Measurements from ENCODE around the gene KREMEN2.
A peak's percentile ranks its signal among the peaks of the same experiment; 100 is the strongest.

Gene KREMEN2

DNA sequence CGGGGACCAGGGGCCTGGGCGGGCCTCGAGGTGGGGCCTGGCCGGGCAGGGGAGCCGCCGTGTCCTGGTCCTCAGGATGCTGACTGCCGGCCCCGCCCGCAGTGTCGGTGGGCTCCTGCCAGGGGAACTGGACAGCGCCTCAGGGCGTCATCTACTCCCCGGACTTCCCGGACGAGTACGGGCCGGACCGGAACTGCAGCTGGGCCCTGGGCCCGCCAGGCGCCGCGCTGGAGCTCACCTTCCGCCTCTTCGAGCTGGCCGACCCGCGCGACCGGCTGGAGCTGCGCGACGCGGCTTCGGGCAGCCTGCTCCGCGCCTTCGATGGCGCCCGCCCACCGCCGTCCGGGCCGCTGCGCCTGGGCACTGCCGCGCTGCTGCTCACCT, 2.7 kb downstream of the KREMEN2 start:
- DNase-seq = peak; percentile 18

- no peak for DNase-seq
These were observed 3.1 kb downstream of the KREMEN2 start for GRCh38 chr16:2967211-2967631.

- no peak for DNase-seq
These were observed 3.7 kb downstream of the KREMEN2 start for GRCh38 chr16:2967721-2968161.

- peak; percentile 42 for DNase-seq
These were observed 4.3 kb downstream of the KREMEN2 start for GRCh38 chr16:2968368-2968737.

DNA sequence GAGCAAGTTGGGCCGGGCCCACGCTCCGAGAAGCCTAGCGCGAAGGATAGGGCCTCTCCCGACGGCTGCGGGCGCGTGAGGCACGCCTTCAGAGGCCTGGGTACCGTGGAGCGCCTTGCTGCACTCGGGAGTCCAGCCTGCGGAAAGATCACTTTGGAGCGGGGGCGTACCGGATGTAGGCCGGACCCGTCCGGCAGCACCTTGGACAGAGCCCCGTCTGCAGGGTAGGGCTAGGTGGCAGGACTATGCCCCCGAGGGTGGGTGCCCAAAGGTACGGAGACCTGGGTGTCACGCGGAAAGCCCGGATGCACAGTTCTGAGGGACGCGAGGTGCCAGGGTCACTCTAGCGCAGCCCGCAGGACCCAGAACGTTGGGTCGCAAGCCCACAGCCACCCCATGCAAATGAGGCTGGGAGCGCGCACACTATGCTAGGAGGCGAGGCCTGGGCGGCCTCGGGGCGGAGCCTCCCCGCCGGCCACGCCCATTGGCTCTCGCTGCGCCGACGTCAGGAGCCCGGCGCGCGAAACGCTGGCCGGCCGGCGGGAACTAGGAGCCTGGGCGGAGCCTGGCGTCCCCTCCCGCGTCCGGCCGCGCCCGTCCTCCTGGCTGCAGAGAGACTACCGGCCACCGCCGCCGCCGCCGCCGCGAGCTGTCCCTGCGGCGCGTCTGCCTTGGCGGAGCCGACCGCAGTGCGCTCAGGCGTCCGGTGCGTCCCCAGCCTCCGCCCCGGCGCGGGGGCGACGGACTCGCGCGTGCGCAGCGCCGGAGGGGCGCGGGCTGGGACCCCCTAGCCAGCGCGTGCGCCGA, 4.9 kb downstream of the KREMEN2 start, which contains the start of gene PAQR4:
TSS of gene PAQR4 (plus strand) at position 611 of the 807 bp plus-strand sequence. CDS start 327 bp downstream, outside the sequence.
- DNase-seq = peak; percentile 81

DNA sequence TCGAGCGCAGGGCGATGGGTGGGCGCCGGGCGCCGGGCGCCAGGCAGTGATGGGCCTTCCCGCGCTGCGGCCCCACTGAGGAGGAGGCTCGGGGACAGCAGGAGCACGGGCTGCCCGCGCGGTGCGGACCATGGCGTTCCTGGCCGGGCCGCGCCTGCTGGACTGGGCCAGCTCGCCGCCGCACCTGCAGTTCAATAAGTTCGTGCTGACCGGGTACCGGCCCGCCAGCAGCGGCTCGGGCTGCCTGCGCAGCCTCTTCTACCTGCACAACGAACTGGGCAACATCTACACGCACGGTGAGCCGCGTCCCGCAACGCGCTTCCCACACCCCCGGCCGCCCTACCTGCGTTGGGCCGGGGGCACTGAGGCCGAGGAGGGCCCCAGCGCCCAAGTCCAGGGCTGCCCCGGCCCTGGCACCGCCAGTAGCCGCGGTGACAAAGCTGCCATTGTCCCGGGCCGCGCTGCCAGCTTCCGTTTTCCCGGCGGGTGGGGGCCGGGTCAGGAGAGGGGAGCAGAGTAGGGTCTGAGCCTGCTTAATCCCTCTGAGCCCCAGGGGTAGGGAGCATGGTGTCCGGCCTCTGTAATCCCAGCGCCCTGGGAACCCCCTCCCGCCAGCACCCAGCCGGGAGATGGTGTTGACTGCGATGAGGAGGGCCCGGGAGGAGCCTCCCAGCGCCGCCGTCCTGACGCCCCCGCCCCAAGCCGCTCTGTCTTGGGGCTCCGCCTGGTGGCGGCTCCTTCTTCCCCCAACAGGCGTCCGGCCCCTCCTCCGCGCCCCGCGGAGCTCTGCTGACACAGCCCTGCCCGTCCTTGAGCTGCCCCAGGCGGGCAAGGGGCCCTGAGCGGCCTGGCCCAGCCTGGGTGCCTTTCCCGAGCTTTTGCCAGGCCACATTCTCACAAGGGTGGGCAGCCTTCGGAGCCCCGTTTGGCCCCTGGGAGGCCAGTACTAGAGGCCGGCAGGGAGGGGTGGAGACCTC, 5.8 kb downstream of the KREMEN2 start:
- peak; percentile 57 for DNase-seq

DNA sequence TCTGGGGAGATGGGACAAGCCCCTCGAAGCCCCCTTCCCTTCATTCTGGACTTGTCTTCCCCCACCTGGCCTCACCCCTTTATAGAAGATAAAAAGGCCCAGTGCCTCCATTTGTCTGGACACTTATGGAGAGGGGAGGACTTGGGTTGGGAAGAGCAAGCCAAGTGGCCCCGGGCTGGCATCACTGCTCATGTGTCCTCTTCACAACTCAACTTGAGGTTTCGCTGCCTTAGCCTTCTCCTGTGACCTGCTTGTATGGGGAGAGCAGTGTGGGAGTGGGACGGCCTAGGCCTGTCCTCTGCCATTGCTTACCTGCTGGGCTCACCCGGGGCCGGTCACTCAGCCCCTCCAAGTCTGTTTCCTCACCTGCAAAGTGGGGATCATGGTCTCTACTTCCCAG, 6.5 kb downstream of the KREMEN2 start:
- DNase-seq = no peak

- no peak for DNase-seq
These were observed 7.3 kb downstream of the KREMEN2 start for GRCh38 chr16:2971134-2971984.

- no peak for DNase-seq
These were observed 8.1 kb downstream of the KREMEN2 start for GRCh38 chr16:2971985-2972784.

DNA sequence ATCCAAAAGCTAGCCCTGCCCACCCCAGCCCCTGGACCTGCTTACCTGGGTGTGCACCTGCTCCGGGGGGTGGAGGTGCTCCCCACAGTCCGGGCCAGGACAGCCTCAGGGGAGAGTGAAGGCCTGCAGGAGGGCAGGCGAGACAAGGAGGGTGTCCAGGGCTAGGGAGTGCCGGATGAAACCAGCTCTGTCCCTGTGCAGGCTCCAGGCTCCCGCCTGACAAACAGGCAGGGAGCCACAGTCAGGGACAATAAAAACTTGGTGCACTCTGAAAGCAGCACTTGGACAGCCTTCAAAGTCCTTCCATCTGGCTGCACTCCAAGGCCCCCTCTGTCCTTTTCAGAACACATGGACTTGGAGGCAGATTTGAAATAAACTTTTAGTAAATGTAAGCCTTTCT, 9.0 kb downstream of the KREMEN2 start:
- DNase-seq = no peak

DNA sequence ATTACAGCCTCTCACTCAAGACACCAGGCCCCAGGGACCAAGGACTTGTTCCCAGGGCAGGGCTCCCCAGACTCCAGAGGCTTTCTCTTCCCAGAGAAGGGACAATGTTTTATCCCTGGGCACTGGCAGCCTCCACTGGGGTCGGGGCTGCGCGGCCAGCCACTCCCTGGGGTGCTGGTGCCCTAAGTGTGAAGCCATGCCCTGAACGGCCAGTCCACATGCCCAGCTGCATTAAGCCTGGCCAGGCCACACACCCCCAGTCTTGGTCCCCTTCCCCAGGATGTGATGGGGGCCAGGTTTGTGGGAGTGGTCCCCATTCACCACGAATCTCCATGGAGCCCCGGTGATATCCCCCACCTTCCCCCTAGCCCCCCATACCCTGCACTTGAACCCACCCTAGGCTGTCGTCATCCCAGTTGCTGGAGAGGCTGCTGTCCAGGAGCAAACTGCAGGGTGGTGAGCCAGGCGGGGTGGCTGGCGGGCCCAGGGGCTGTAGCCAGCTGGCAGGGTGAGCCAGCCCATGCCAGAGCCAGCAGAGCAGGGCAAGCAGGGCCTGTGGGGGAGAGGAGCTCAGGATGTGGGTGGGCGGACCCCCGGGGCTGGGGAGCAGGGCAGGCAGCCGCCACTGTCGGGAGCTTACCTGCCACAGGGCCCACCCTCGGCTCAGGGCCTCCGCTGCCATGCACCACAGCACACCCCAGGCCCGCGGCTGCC, 9.7 kb downstream of the KREMEN2 start:
- no peak for DNase-seq

DNA sequence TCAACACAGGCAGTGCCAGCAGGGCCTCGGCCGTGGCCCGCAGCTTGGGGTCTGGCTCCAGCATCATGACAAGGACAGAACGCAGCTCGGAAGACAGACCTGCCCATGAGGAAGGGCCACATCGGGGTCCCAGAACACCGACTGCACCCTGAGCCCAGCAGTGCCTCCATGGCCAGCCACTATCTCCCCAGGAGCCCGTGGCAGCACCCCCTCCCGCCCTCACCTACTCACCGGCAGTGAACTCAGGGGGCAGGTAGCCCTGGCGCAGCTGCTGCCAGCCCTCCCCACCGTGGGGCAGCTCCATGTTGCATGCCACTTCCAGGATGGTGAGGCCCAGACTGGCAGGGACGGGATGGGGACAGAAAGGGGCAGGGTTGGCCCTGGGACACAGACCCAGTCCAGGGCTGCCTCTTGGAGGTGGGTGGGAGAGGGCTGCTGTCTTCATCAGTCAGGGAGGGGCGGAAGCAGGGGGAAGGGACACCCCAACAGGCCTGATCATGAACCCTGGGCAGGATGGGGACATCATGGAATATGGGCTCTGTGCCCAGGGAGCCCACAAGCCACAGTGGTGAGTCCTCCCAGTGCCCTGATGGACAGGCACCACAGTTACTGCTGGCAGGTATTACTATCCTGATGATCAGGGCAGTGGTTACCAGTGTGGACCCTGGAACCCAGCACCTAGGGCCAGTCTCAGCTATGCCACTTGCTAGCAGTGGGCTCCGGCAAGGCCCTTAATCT, 10.4 kb downstream of the KREMEN2 start:
- DNase-seq = no peak

- DNase-seq = no peak
These were observed 11.2 kb downstream of the KREMEN2 start for GRCh38 chr16:2975161-2975795.

GRCh38 chr16:2976201-2976600, 12.1 kb downstream of the KREMEN2 start:
- no peak for DNase-seq

- DNase-seq = no peak
These were observed 12.6 kb downstream of the KREMEN2 start for GRCh38 chr16:2976673-2977072.

- no peak for DNase-seq
These were observed 13.4 kb downstream of the KREMEN2 start for GRCh38 chr16:2977440-2977839.

- DNase-seq = no peak
These were observed 15.7 kb downstream of the KREMEN2 start for GRCh38 chr16:2979669-2980226.

DNA sequence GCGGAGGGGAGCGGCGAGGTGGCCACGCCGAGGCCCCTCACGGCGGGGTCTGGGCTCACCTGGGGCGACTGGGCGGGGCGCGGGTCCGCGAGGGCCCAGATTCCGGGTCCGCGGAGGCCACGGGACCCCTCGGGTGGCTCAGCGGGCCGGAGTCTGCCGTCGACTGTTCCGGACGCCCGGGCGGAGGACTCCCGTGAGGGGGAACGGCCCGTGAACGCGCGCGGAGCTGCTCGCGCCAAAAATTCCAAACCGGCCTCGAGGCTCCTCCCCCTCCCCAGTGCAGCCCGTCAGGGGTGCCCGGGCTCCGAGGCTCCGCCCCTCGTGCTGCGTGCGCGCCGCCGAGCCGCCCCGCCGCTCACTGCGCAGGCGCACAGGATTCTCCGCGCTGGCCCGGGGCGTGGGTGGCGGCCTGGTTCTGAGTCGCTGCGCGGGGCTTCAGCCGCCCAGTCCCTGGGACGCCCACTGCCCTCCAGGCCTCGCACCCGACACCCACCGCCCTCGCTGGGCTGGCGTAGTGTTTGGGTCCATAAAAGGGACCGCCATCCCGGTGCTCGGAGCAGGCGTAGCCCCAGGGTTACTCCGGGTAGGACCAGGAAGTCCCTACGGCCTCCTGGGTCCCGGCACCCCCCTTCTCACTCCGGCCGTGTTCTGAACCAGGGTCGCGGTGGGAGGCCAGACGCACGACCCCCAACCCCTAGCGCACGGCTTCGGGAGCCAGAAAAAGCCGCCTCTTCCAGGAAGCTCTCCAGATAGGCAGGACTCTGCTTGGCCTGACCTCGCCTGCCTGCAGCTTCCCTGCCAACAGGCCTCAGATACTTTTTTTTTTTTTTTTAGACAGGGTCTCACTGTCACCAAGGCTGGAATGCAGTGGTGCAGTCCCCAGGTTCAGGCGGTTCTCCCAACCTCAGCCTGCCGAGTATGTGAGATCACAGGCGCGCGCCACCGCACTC, 16.4 kb downstream of the KREMEN2 start, which contains the start of gene PKMYT1:
TSS of gene PKMYT1 (minus strand) at position 220 of the 950 bp plus-strand sequence. CDS start 789 bp downstream, outside the sequence.
- DNase-seq = peak; percentile 92
